MM.1S (cell line): Measurements from ENCODE around the gene GALNTL6.
A peak's percentile ranks its signal among the peaks of the same experiment; 100 is the strongest.

ENCODE experiments used
- DNase-seq: peaks from one replicate; pipeline ENCODE4 v3.0.0-alpha.2; 2015
- H2AFZ ChIP-seq: fragments of 300-600 bp; sonication (generic); 2 replicates; pipeline ENCODE4 v1.6.0; 2016; ENCODE audit warnings: antibody characterized with exemption, low read length
- H3F3A ChIP-seq: fragments of 300-600 bp; sonication (generic); 2 replicates; pipeline ENCODE4 v1.6.1; 2016; ENCODE audit warnings: mild to moderate bottlenecking, antibody characterized with exemption, low read length, moderate library complexity, mixed read lengths; ENCODE audit not compliant: insufficient read depth
- H3K27ac ChIP-seq: fragments of 300-600 bp; sonication (generic); 2 replicates; pipeline ENCODE4 v1.5.1; 2016; ENCODE audit warnings: mild to moderate bottlenecking, low read length
- H3K27me3 ChIP-seq: fragments of 300-600 bp; sonication (generic); replicated peaks from 2 replicates; pipeline ENCODE4 v1.6.0; 2016; ENCODE audit warnings: low read length; ENCODE audit not compliant: insufficient read depth
- H3K36me3 ChIP-seq: fragments of 300-600 bp; sonication (generic); replicated peaks from 2 replicates; pipeline ENCODE4 v1.6.1; 2016; ENCODE audit warnings: mild to moderate bottlenecking, low read length, mixed read lengths; ENCODE audit not compliant: insufficient read depth
- H3K4me1 ChIP-seq: fragments of 300-600 bp; sonication (generic); 2 replicates; pipeline ENCODE4 v1.6.1; 2016; ENCODE audit warnings: low read length, mixed read lengths
- H3K4me2 ChIP-seq: fragments of 300-600 bp; sonication (generic); 2 replicates; pipeline ENCODE4 v1.6.0; 2016; ENCODE audit warnings: low read depth, low read length
- H3K4me3 ChIP-seq: fragments of 300-600 bp; sonication (generic); 2 replicates; pipeline ENCODE4 v1.5.1; 2016; ENCODE audit warnings: low read length, mixed read lengths
- H3K79me2 ChIP-seq: fragments of 300-600 bp; sonication (generic); 2 replicates; pipeline ENCODE4 v1.6.1; 2016; ENCODE audit warnings: mixed run types, low read length, mixed read lengths
- H3K9ac ChIP-seq: fragments of 300-600 bp; sonication (generic); 2 replicates; pipeline ENCODE4 v1.6.1; 2016; ENCODE audit warnings: low read length, mixed read lengths
- H3K9me2 ChIP-seq: fragments of 300-600 bp; sonication (generic); replicated peaks from 2 replicates; pipeline ENCODE4 v1.6.1; 2016; ENCODE audit warnings: mild to moderate bottlenecking, low read length, mixed read lengths; ENCODE audit not compliant: insufficient read depth
- H3K9me3 ChIP-seq: fragments of 300-600 bp; sonication (generic); replicated peaks from 2 replicates; pipeline ENCODE4 v1.6.1; 2016; ENCODE audit warnings: mild to moderate bottlenecking, low read length, mixed read lengths; ENCODE audit not compliant: insufficient read depth
- H4K20me1 ChIP-seq: fragments of 300-600 bp; sonication (generic); 2 replicates; pipeline ENCODE4 v1.6.1; 2016; ENCODE audit warnings: mild to moderate bottlenecking, low read length, moderate library complexity, mixed read lengths; ENCODE audit not compliant: insufficient read depth
- CTCF ChIP-seq: fragments of 300-600 bp; sonication (generic); IDR thresholded peaks from 2 replicates; pipeline ENCODE4 v1.5.1; 2016; ENCODE audit warnings: antibody characterized with exemption, low read length, mixed read lengths
- EZH2 ChIP-seq: fragments of 300-600 bp; sonication (generic); optimal IDR thresholded peaks from 2 replicates; pipeline ENCODE3; 2017; ENCODE audit warnings: low read depth, mild to moderate bottlenecking, antibody characterized with exemption, low read length, mixed read lengths
- EZH2phosphoT487 ChIP-seq: fragments of 300-600 bp; sonication (generic); IDR thresholded peaks from 2 replicates; pipeline ENCODE4 v1.6.1; 2018; ENCODE audit warnings: antibody characterized with exemption, low read length

Gene GALNTL6

GRCh38 chr4:171813526-171814250, 484 bp downstream of the GALNTL6 start:
- DNase-seq = no peak
- no peaks in the 10 kb centered on the region for H3K79me2 ChIP-seq
- H3K9me3 ChIP-seq = no peaks in the 10 kb centered on the region
- no peak overlapping the region for H3K27ac ChIP-seq
- no peaks in the 10 kb centered on the region for H3K27me3 ChIP-seq
- 0 out of 2 replicates have a peak overlapping the region, but pooled peaks have one; percentile 53 for H2AFZ ChIP-seq
- no peaks in the 10 kb centered on the region for H4K20me1 ChIP-seq
- H3K9me2 ChIP-seq = no peaks in the 10 kb centered on the region
- H3K4me2 ChIP-seq = peak overlapping the region; percentile 63; the same call in 1 of the 2 replicates
- H3F3A ChIP-seq = no peaks in the 10 kb centered on the region
- H3K36me3 ChIP-seq = no peaks in the 10 kb centered on the region
- no peaks in the 10 kb centered on the region for H3K4me1 ChIP-seq
- no peak overlapping the region for H3K9ac ChIP-seq
- peak overlapping the region; percentile 49 for H3K4me3 ChIP-seq
- TF ChIP-seq CTCF = no peak
- TF ChIP-seq EZH2phosphoT487 = no peak
- no peak for TF ChIP-seq EZH2

- Histone ChIP-seq H3K27ac (no peak overlapping the region), H4K20me1 (no peaks in the 10 kb centered on the region), H3K79me2 (no peaks in the 10 kb centered on the region), H3K4me2 (no peak overlapping the region), H2AFZ (no peak overlapping the region), H3K27me3 (no peaks in the 10 kb centered on the region), H3K9me3 (no peaks in the 10 kb centered on the region), H3F3A (no peaks in the 10 kb centered on the region), H3K4me3 (no peak overlapping the region), H3K4me1 (no peaks in the 10 kb centered on the region), H3K36me3 (no peaks in the 10 kb centered on the region), H3K9ac (no peak overlapping the region), H3K9me2 (no peaks in the 10 kb centered on the region)
- TF ChIP-seq CTCF = no peak
- TF ChIP-seq EZH2phosphoT487 = no peak
- TF ChIP-seq EZH2 = no peak
- no peak for DNase-seq
Observed at GRCh38 chr4:171814545-171814944, 1.3 kb downstream of the GALNTL6 start.

- Histone ChIP-seq H3K27me3 (no peaks in the 10 kb centered on the region), H3F3A (no peaks in the 10 kb centered on the region), H3K36me3 (no peaks in the 10 kb centered on the region), H3K4me1 (no peaks in the 10 kb centered on the region), H3K4me3 (no peak overlapping the region), H3K9me2 (no peaks in the 10 kb centered on the region), H3K9ac (no peak overlapping the region), H3K27ac (no peak overlapping the region), H4K20me1 (no peaks in the 10 kb centered on the region), H3K9me3 (no peaks in the 10 kb centered on the region), H3K4me2 (no peak overlapping the region), H3K79me2 (no peaks in the 10 kb centered on the region), H2AFZ (no peak overlapping the region)
- TF ChIP-seq CTCF = no peak
- TF ChIP-seq EZH2 = no peak
- no peak for TF ChIP-seq EZH2phosphoT487
- DNase-seq = no peak
Observed at GRCh38 chr4:171817026-171817425, 3.8 kb downstream of the GALNTL6 start.
